Epithelial cell of esophagus (primary cell): ENCODE data around the gene SPG21.
"Not testable (repeated sequence)": the region's sequence is repeated elsewhere in the genome, so short reads cannot be mapped to it uniquely, and the experiment has no call there.

ENCODE experiments used
- DNase-seq: peaks from one replicate; pipeline ENCODE4 v3.0.0; 2010; ENCODE audit warnings: low read depth
- H3K4me3 ChIP-seq: 2 replicates; pipeline ENCODE4 v1.5.1; 2011; ENCODE audit warnings: mild to moderate bottlenecking, low read length, control low read depth
- CTCF ChIP-seq: IDR thresholded peaks from 2 replicates; pipeline ENCODE4 v1.5.1; 2011; ENCODE audit warnings: low read depth, mild to moderate bottlenecking, low read length, control low read depth, inconsistent platforms; ENCODE audit not compliant: insufficient read depth; ENCODE audit errors: missing control alignments

The SPG21 gene

GRCh38 chr15:65021488-65021887 is 31.8 kb upstream of the SPG21 start:
- no peak overlapping the region for H3K4me3 ChIP-seq
- no peak for TF ChIP-seq CTCF
- no peak for DNase-seq

GRCh38 chr15:65020419-65020818 is 30.7 kb upstream of the SPG21 start:
- no peak overlapping the region for H3K4me3 ChIP-seq
- DNase-seq = no peak
- no peak for TF ChIP-seq CTCF

GRCh38 chr15:65011198-65011597 is 21.5 kb upstream of the SPG21 start:
- H3K4me3 ChIP-seq, DNase-seq: not testable (repeated sequence)

GRCh38 chr15:65008983-65009382 is 19.3 kb upstream of the SPG21 start:
- H3K4me3 ChIP-seq = no peak overlapping the region
- no peak for DNase-seq
- no peak for TF ChIP-seq CTCF

- peak; percentile 41 for DNase-seq
- H3K4me3 ChIP-seq = no peak overlapping the region
- TF ChIP-seq CTCF = no peak
These were observed 17.2 kb upstream of the SPG21 start for GRCh38 chr15:65006876-65007275.

- no peak overlapping the region for H3K4me3 ChIP-seq
- DNase-seq = no peak
- no peak for TF ChIP-seq CTCF
These were observed 15.3 kb upstream of the SPG21 start for GRCh38 chr15:65004993-65005392.

- no peak overlapping the region for H3K4me3 ChIP-seq
- no peak for DNase-seq
- no peak for TF ChIP-seq CTCF
These were observed 8.1 kb upstream of the SPG21 start for GRCh38 chr15:64997745-64998375.
